GM13977 (cell line): ENCODE data around the gene SCIN.
A peak's percentile ranks its signal among the peaks of the same experiment; 100 is the strongest.
"Not testable (repeated sequence)": the region's sequence is repeated elsewhere in the genome, so short reads cannot be mapped to it uniquely, and the experiment has no call there.

Experiments
- DNase-seq: peaks from one replicate; pipeline ENCODE4 v3.0.0; 2012; ENCODE audit warnings: low spot score
- CTCF ChIP-seq: IDR thresholded peaks from 2 replicates; pipeline ENCODE4 v1.5.1; 2012; ENCODE audit warnings: mild to moderate bottlenecking, control low read depth; ENCODE audit not compliant: insufficient read depth; ENCODE audit errors: extremely low read depth, missing control alignments
- in situ Hi-C: fragments of 300-500 bp; cut with MboI; formaldehyde crosslinking; loops from one replicate; pipeline ENCODE4 v1.12.0; 2022; ENCODE audit warnings: low sequenced_read_pairs, low pct_unique_long_range_greater_than_20kb, mixed read lengths, inconsistent platforms; ENCODE audit not compliant: unreplicated experiment

Gene SCIN

GRCh38 chr7:12670743-12671520 is 100.4 kb downstream of the SCIN start:
- in situ Hi-C loops, result no loop called here
- no peak for DNase-seq

GRCh38 chr7:12673436-12673835 is 102.9 kb downstream of the SCIN start:
- DNase-seq, in situ Hi-C loops: not testable (repeated sequence)

More at GRCh38 chr7:12670743-12671520, 100.4 kb downstream of the SCIN start:
- TF ChIP-seq CTCF, result no peak

GRCh38 chr7:12674053-12674452 is 103.5 kb downstream of the SCIN start:
- DNase-seq, result no peak
- TF ChIP-seq CTCF, result no peak
- in situ Hi-C loops, result no loop called here

- in situ Hi-C loops, result no loop called here
- no peak for TF ChIP-seq CTCF
- peak; percentile 30 for DNase-seq
These were observed 104.3 kb downstream of the SCIN start for GRCh38 chr7:12674861-12675260.

GRCh38 chr7:12683678-12684585 is 113.4 kb downstream of the SCIN start:
- DNase-seq, result no peak
- in situ Hi-C loops, result no loop called here
- TF ChIP-seq CTCF, result peak; percentile 3

- no peak for TF ChIP-seq CTCF
- in situ Hi-C loops, result no loop called here
- DNase-seq, result no peak
These were observed 114.2 kb downstream of the SCIN start for GRCh38 chr7:12684733-12685132.

- in situ Hi-C loops, result no loop called here
- no peak for DNase-seq
- no peak for TF ChIP-seq CTCF
These were observed 115.0 kb downstream of the SCIN start for GRCh38 chr7:12685550-12685949.
